ENCODE measurements around the gene BDNF. TPM values are rescaled to one million over a fixed set of nuclear protein-coding genes. Genes with fewer than 3 reads are reported as not detected.

The BDNF gene
- total RNA-seq, 1 donor from 2014 or later: 0.79 TPM

DNA sequence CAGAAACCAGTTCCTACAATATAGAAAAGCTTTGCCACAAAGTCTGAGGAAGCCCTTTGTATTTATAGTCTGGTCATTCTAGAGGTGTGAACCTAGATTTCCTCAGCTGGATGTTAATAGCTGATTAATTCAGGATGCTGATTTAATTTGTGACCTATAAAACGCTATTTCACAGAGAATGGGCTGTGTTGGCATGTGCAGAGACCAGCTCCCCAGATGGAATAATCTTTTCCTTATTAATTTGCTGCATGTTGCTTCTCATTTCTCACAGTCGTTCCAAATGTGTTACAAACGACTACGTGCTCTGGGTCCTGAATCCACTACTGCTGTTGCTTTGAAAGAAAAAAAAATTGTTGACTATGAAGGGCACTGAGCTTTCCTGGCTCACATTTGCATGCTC lies 49.3 kb downstream of the BDNF start:
- TF ChIP-seq CTCF (IDR thresholded peaks at IDR 0.05; ENCODE audit: insufficient read depth, low read length, severe bottlenecking): no peak
- no peak for DNase-seq (ENCODE audit: low read depth)
- no peak for FAIRE-seq
- Histone ChIP-seq H3K27me3 (ENCODE audit: control insufficient read depth, insufficient read depth, low read length) (peaks cover 2% of the 10 kb centered on the region), H3K4me3 (ENCODE audit: low read depth, low read length) (no peak overlapping the region), H3K36me3 (ENCODE audit: control insufficient read depth, insufficient read depth, low read length) (no peaks in the 10 kb centered on the region)

DNA sequence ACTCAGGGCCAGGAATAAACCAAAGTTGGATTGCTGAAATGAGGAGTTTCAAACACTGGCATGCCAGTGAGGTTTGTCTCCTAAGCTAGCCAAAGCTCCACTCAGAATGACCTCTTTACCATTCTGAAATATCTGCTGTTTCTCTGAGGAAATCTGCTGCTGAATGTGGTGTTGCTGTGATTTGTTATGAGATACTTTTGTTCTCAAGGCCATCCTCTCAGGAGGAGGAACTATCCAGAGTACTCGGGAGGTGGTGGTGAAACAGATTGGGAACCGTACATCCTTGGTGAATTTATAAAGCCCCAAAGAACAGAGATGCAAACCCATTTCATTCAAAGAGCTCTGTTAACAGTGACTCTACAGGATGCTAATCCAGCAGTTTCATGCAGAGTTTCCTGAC lies 50.5 kb downstream of the BDNF start:
- DNase-seq (ENCODE audit: low read depth) (no peak), FAIRE-seq (no peak)
- Histone ChIP-seq H3K27me3 (ENCODE audit: control insufficient read depth, insufficient read depth, low read length) (peaks cover 2% of the 10 kb centered on the region), H3K36me3 (ENCODE audit: control insufficient read depth, insufficient read depth, low read length) (no peaks in the 10 kb centered on the region), H3K4me3 (ENCODE audit: low read depth, low read length) (no peak overlapping the region)
- no peak for TF ChIP-seq CTCF (IDR thresholded peaks at IDR 0.05; ENCODE audit: insufficient read depth, low read length, severe bottlenecking)

DNA sequence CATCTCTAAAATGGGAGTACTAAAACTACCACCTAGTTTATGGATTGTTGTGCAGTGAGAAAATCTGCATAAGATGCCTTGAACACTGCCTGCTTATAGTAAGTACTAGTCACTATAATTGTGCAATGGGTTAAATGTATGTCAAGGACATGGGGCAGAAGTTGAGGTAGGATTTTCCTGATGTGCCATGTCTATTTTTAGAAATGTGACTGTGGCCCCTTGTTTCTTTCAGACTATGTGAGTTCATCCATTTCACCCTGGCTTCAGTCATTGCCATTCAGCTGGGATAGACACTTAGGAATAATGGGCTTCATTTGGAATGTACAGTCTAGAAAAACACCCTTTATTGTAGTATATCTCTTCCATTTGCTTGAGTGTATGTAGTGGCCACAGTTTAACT lies 51.4 kb downstream of the BDNF start:
- H3K27me3 ChIP-seq (ENCODE audit: control insufficient read depth, insufficient read depth, low read length): peaks cover 2% of the 10 kb centered on the region
- no peaks in the 10 kb centered on the region for H3K36me3 ChIP-seq (ENCODE audit: control insufficient read depth, insufficient read depth, low read length)
- no peak overlapping the region for H3K4me3 ChIP-seq (ENCODE audit: low read depth, low read length)
- FAIRE-seq (no peak), DNase-seq (ENCODE audit: low read depth) (no peak)
- no peak for TF ChIP-seq CTCF (IDR thresholded peaks at IDR 0.05; ENCODE audit: insufficient read depth, low read length, severe bottlenecking)

DNA sequence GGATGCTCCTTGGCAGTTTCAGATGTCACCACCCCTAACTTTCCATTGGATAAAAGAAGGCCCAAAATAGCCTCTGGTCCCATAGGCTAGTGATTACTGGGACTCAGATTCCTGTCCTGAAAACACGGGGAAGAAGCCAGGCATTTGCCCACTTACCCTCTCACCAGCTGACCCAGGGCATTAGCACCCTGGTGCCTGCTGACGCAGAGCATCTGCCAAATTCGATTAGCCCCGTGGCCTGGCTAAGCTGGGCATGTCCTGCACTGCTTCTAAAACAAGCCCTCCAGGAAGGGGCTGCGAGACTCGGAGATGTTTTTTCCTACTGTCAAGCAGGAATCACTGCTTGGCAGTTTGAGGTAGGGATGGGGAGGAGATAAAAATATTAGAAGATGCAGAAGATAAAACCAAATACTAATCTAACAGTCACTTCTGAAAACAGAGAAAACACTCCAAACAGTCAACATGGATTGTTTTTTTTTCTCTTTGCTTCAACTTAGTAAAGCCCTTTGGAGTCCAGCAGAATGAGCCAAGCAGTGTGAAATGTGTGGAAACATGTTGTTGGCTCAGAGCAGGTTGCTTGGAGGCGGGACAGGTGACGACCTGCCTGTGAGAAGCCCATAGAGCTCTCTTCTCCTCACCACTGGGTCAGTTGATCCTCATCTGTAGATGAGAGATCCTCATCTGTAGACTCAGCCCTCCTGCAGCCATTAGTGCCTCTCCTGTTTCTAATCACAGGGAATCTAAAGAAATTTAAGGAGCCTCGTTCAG lies 54.0 kb downstream of the BDNF start:
- no peak for TF ChIP-seq CTCF (IDR thresholded peaks at IDR 0.05; ENCODE audit: insufficient read depth, low read length, severe bottlenecking)
- Histone ChIP-seq H3K27me3 (ENCODE audit: control insufficient read depth, insufficient read depth, low read length) (peaks cover 2% of the 10 kb centered on the region), H3K4me3 (ENCODE audit: low read depth, low read length) (no peak overlapping the region), H3K36me3 (ENCODE audit: control insufficient read depth, insufficient read depth, low read length) (no peaks in the 10 kb centered on the region)
- peak; percentile 47 for DNase-seq (ENCODE audit: low read depth)
- no peak for FAIRE-seq

DNA sequence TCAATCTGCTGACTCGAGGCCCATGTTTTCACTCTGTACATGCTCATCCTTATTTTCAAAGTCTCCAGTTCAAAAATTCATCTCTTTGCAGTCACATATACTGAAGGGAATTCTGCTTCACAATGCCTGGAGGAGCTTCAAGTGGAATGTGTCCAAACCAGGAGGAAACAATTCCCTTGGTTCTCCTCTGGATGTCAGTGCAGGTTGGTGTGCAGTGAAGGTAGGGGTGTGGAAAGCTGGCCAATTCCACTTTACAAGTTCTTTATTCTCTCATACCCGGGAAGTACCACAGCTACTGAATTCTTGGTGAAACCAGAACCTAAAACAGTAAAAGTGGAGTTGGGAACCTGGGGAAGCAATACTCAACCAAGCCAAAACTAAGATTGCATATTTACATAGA lies 57.3 kb downstream of the BDNF start:
- H3K27me3 ChIP-seq (ENCODE audit: control insufficient read depth, insufficient read depth, low read length): no peaks in the 10 kb centered on the region
- TF ChIP-seq CTCF (IDR thresholded peaks at IDR 0.05; ENCODE audit: insufficient read depth, low read length, severe bottlenecking): peak; percentile 11
- H3K4me3 ChIP-seq (ENCODE audit: low read depth, low read length): no peak overlapping the region
- FAIRE-seq: no peak
- no peak for DNase-seq (ENCODE audit: low read depth)
- no peaks in the 10 kb centered on the region for H3K36me3 ChIP-seq (ENCODE audit: control insufficient read depth, insufficient read depth, low read length)

DNA sequence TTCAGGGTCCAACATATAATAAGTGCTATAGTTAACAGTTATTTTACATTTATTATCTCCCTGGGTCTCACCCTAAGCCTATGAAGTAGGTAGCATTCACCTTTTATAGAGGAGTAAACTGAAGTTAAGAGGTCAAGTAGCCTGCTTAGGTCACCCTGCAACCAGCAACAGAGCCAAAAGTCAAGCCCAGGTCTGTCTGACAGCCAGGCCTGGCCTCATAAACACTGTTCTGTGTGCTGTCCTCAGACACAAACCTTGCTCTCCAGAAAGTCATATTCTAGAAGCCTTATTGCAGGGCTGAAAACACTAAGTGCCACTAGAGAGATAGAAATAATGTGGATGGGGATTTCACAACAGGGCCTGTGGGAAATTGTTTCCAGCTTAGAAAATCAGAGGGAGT lies 59.3 kb downstream of the BDNF start:
- H3K36me3 ChIP-seq (ENCODE audit: control insufficient read depth, insufficient read depth, low read length): no peaks in the 10 kb centered on the region
- no peak for TF ChIP-seq CTCF (IDR thresholded peaks at IDR 0.05; ENCODE audit: insufficient read depth, low read length, severe bottlenecking)
- H3K4me3 ChIP-seq (ENCODE audit: low read depth, low read length): no peak overlapping the region
- DNase-seq (ENCODE audit: low read depth) (no peak), FAIRE-seq (no peak)
- no peaks in the 10 kb centered on the region for H3K27me3 ChIP-seq (ENCODE audit: control insufficient read depth, insufficient read depth, low read length)
